Left kidney (tissue), 2 donors: Measurements from ENCODE around the gene DPP3. TPM values are rescaled to one million over a fixed set of nuclear protein-coding genes. Genes with fewer than 3 reads are reported as not detected.

ENCODE experiments used
- DNase-seq: peaks from one replicate; pipeline ENCODE4 v3.0.0-alpha.2; 2013
- polyA plus RNA-seq: library from polyadenylated mRNA; unstranded; fragments of 120-200 nt; gene quantifications from one replicate; pipeline ENCODE4 v1.2.1, GENCODE V29; 2013; ENCODE audit not compliant: insufficient read length

DPP3 gene
- polyA plus RNA-seq, 1 donor, result 24.3 TPM

GRCh38 chr11:66479394-66480116, 679 bp upstream of the DPP3 start:
- DNase-seq, result no peak

DNA sequence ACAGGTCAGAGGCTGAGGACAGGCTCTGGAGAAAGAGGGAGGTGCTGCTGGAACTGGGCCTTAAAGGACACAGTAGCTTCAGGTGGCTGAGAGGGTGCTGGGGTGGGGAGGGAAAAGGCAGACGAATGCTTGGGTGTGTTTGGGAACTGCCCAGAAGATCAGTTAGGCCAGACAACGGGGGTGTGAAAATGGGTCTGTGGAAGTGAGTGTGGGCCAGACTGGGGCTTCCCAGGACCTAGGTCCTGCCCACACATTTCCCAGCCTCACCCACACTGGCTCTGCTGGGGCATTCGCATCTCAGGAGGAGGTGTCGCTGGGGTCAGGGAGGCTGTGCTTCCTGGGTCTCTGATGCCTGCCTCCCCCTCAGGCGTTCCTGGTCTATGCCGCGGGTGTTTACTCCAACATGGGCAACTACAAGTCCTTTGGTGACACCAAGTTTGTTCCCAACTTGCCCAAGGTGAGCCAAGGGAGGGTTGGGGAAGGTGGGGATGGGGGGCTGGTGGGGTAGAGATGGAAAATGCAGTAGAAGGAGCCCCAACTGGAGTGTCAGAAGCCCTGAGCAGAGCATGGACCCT, 4.7 kb downstream of the DPP3 start:
- DNase-seq, result no peak

- no peak for DNase-seq
These were observed 8.7 kb downstream of the DPP3 start for GRCh38 chr11:66488957-66489356.

DNA sequence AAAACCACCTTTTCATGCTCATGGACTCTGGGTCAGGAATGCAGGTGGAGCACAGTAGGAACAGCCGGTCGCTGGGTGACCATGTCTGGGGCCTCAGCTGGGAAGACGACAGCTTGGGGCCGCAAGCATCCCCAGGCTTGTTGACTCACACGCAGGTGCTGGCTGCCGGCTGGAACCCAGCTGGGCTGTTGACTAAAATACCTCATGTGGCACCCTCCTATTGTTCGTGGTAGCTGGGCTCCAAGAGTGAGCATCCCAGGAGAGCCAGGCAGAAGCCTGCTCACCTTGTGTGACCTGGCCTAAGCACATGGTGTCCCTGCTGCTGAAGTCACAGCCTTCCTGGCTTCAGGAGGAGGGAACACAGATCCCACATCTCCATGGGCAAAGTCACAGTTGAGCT, 9.4 kb downstream of the DPP3 start:
- DNase-seq, result no peak

DNA sequence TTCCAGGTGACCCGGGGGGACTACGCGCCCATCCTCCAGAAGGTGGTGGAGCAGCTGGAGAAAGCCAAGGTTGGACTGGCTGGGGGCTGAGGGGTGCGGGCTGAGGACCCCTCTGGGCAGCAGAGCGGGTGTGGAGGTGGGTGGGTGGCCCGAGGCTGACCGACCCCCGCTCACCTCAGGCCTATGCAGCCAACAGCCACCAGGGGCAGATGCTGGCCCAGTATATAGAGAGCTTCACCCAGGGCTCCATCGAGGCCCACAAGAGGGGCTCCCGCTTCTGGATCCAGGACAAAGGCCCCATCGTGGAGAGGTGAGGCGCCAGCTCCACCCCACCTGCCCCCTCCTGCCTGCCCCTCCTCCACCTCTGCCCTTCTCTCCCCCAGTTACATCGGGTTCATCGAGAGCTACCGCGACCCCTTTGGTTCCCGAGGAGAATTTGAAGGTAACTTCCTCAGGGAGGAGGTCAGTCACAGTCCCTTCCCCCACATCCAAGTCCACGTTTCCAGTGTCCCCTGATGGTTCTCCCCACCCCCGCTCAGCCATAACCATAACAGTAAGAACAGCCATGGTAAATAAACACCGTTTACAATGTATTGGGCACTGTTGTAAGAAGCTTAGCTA, 11.2 kb downstream of the DPP3 start:
- DNase-seq, result no peak

DNA sequence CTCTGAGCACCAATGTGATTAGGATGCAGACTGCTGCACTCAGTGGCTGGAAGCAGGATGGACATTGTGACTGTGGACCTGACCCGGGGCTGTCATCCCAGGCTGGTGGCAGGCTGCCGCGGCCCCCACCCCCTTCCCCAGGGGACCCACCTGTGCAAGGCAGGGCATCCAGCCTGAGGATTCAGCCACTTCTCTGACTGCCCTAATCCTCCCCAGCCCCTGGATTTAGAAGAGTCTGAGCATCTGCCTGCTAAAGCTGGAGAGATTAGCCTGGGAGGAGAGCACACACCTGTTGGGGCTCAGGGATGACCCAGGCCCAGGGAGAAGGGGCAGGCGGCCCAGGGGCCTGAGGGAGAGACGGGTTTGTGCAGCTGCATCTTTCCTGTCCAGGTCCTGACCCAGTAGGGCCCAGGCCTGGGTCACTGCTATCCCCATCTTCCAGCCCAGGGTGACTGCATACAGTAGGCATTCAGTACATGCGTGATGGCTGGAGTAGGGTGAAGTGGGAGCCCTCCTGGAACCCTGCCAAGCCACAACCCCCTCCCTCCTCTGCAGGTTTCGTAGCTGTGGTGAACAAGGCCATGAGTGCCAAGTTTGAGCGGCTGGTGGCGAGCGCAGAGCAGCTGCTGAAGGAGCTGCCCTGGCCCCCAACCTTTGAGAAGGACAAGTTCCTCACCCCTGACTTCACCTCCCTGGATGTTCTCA, 12.1 kb downstream of the DPP3 start:
- DNase-seq, result no peak

DNA sequence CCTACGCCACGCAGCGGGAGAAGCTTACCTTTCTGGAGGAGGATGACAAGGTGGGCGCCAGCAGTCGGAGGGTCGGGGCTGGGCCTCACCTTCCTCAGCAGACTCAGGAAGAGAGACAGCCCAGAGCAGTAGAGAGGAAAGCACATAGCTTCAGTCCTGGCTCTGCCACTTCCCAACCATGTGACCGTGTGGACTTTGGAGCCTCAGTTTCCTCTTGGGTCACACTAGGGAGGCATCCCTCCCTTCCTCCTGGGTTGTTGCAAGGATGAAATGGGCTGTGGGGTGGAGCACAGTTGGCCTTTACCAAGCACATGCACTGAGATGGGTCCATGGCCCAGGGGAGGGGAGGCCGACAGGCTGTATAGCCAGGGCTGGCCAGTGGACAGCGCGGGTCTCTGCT, 12.9 kb downstream of the DPP3 start:
- DNase-seq, result no peak

DNA sequence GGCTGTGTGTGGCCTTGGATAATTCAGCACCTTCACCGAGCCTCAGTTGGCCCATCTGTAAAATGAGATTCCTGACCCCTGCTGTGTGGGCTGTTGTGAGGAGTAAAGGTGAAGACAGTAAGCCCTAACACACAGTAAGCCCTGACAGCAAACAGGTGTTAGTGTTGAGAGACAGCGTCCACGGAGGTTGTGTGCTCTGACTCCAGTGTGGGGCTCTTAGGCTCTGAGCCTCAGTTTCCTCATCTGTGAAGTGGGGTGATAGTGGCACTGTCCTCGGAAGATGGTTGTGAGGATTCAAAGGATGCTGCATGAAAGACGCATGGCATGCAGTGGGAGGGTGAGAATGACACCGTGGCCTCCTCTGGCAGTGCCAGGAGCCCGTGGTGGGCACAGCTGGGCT, 14.2 kb downstream of the DPP3 start:
- no peak for DNase-seq

- DNase-seq, result no peak
These were observed 14.7 kb downstream of the DPP3 start for GRCh38 chr11:66494935-66495334.

GRCh38 chr11:66495401-66495854, 15.2 kb downstream of the DPP3 start:
- no peak for DNase-seq

DNA sequence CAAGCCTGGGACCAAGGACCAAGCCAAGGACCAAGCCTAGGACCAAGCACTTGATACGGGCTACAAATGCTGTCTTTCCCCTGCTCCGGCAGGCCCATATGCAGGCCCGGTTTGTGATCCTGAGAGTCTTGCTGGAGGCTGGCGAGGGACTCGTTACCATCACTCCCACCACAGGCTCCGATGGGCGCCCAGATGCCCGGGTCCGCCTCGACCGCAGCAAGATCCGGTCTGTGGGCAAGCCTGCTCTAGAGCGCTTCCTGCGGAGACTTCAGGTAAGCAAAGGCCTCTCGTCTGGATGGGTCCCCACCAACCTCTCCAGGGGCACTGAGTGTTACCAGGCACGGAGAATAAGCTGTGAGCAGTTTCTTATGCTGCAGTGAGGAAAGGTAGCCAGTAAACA, 17.0 kb downstream of the DPP3 start:
- DNase-seq, result no peak

DNA sequence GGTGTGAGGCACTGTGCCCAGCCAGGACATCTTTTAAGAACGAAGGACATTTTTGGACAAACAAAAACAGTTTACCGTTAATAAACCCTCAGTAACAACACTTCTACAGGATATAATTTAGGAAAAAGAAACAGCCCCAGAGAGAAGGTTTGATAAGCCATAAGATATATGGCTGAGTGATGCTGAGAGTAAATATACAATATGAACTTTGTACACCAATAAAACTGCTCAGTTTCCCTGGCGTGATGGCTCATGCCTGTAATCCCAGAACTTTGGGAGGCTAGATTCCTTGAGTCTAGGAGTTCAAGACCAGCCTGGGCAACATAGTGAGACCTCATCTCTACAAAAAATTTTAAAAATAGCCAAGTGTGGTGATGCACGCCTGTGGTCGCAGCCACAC, 18.3 kb downstream of the DPP3 start:
- DNase-seq, result no peak

GRCh38 chr11:66505276-66505816, 25.1 kb downstream of the DPP3 start:
- no peak for DNase-seq

- DNase-seq, result no peak
These were observed 28.9 kb downstream of the DPP3 start for GRCh38 chr11:66509131-66509561.

- peak; percentile 81 for DNase-seq
These were observed 30.2 kb downstream of the DPP3 start, which contains the start of gene BBS1 for GRCh38 chr11:66510271-66510989. Gene BBS1 (plus strand): TSS chr11:66510635. CDS start chr11:66510660, 25 bp downstream.

GRCh38 chr11:66510990-66511339, 30.7 kb downstream of the DPP3 start:
- DNase-seq, result no peak

- no peak for DNase-seq
These were observed 43.4 kb downstream of the DPP3 start for GRCh38 chr11:66523611-66524010.

- DNase-seq, result no peak
These were observed 44.2 kb downstream of the DPP3 start for GRCh38 chr11:66524304-66525040.

DNA sequence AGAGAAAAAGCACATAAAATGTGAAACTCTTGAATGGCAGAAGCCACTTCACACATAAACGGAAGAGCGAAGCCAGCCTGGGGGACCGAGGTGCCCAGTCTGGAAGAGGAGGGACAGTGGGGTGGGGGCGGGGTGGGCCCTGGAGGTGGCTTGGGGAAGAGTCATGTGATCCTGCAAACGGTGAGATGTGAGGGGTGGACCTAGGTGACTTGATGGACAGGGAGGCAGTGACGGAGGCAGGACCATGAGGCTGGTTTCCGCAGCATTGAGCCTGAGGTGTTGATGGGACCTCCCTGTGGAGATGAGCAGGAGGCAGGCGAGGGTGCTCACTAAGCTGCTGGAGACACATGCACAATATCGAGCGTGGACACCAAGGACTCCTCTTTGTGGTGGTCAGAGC, 48.8 kb downstream of the DPP3 start:
- no peak for DNase-seq

GRCh38 chr11:66529655-66530054, 49.4 kb downstream of the DPP3 start:
- DNase-seq, result no peak
